IMR-90 (cell line): ENCODE data around the gene EPAS1.
A peak's percentile ranks its signal among the peaks of the same experiment; 100 is the strongest.

Experiments
- BHLHE40 ChIP-seq: fragments of 150-350 bp; IDR thresholded peaks from 2 replicates; pipeline ENCODE4 v1.6.1; 2016; ENCODE audit warnings: mild to moderate bottlenecking, low read depth, low read length
- CEBPB ChIP-seq: IDR thresholded peaks from 2 replicates; pipeline ENCODE4 v1.6.1; 2012; ENCODE audit warnings: low read depth, low read length, improper control_type of control experiment
- CTCF ChIP-seq: conservative IDR thresholded peaks from 2 replicates; pipeline ENCODE4 v1.5.1; 2012; ENCODE audit warnings: mild to moderate bottlenecking, low read depth, low read length, improper control_type of control experiment
- ELK1 ChIP-seq: fragments of 150-350 bp; IDR thresholded peaks from 2 replicates; pipeline ENCODE4 v1.6.1; 2016; ENCODE audit warnings: low read depth, mild to moderate bottlenecking, low read length, moderate library complexity, borderline replicate concordance
- FOS ChIP-seq: fragments of 150-350 bp; IDR thresholded peaks from 2 replicates; pipeline ENCODE4 v1.6.1; 2016; ENCODE audit warnings: low read depth, low read length
- MAFK ChIP-seq: IDR thresholded peaks from 2 replicates; pipeline ENCODE4 v1.6.1; 2012; ENCODE audit warnings: low read depth, low read length, improper control_type of control experiment
- MAZ ChIP-seq: IDR thresholded peaks from 2 replicates; pipeline ENCODE4 v1.6.1; 2012; ENCODE audit warnings: low read depth, mild to moderate bottlenecking, low read length, improper control_type of control experiment, moderate library complexity, borderline replicate concordance
- MXI1 ChIP-seq: IDR thresholded peaks from 2 replicates; pipeline ENCODE4 v1.6.1; 2012; ENCODE audit warnings: low read depth, mild to moderate bottlenecking, low read length, moderate library complexity, borderline replicate concordance
- POLR2A ChIP-seq: IDR thresholded peaks from 2 replicates; pipeline ENCODE4 v1.6.1; 2012; ENCODE audit warnings: mild to moderate bottlenecking, low read depth, low read length
- RAD21 ChIP-seq: IDR thresholded peaks from 2 replicates; pipeline ENCODE4 v1.6.1; 2012; ENCODE audit warnings: low read length, improper control_type of control experiment
- RCOR1 ChIP-seq: IDR thresholded peaks from 2 replicates; pipeline ENCODE4 v1.6.1; 2012; ENCODE audit warnings: mild to moderate bottlenecking, low read length, improper control_type of control experiment; ENCODE audit not compliant: insufficient replicate concordance
- RFX5 ChIP-seq: IDR thresholded peaks from 2 replicates; pipeline ENCODE4 v1.8.0; 2012; ENCODE audit warnings: low read depth, mild to moderate bottlenecking, low read length, moderate library complexity
- USF2 ChIP-seq: fragments of 150-350 bp; IDR thresholded peaks from 2 replicates; pipeline ENCODE4 v1.6.1; 2017; ENCODE audit warnings: mild to moderate bottlenecking, antibody characterized with exemption, low read length, low read depth

- TF ChIP-seq CTCF: peak; percentile 41
- TF ChIP-seq POLR2A: no peak
- no peak for TF ChIP-seq CEBPB
- peak; percentile 28 for TF ChIP-seq RAD21
- no peak for TF ChIP-seq MXI1
- TF ChIP-seq MAZ: no peak
- TF ChIP-seq USF2: no peak
- no peak for TF ChIP-seq MAFK
- no peak for TF ChIP-seq BHLHE40
- no peak for TF ChIP-seq ELK1
- TF ChIP-seq RFX5: no peak
- no peak for TF ChIP-seq RCOR1
- no peak for TF ChIP-seq FOS
Observed at GRCh38 chr2:46333912-46334311, 36.7 kb downstream of the EPAS1 start.
